Activated naive CD8-positive, alpha-beta T cell (primary cell): ENCODE measurements around the gene PARD6G.

Experiments
- H3K27ac Mint-ChIP-seq: one replicate; pipeline ENCODE4 v1.8.0; 2021; ENCODE audit warnings: mixed read lengths
- H3K27me3 Mint-ChIP-seq: one replicate; pipeline ENCODE4 v1.8.0; 2021; ENCODE audit warnings: mixed read lengths
- H3K36me3 Mint-ChIP-seq: one replicate; pipeline ENCODE4 v1.8.0; 2021; ENCODE audit warnings: mixed read lengths
- H3K4me1 Mint-ChIP-seq: one replicate; pipeline ENCODE4 v1.8.0; 2021; ENCODE audit warnings: low read depth, mixed read lengths
- H3K4me3 Mint-ChIP-seq: one replicate; pipeline ENCODE4 v1.8.0; 2021; ENCODE audit warnings: mild to moderate bottlenecking, mixed read lengths
- H3K9me3 Mint-ChIP-seq: one replicate; pipeline ENCODE4 v1.8.0; 2021; ENCODE audit warnings: low read depth, mixed read lengths

The PARD6G gene

GRCh38 chr18:80179857-80180558, 67.3 kb downstream of the PARD6G start:
- Mint-ChIP-seq H3K36me3 (no peaks in the 10 kb centered on the region), H3K4me3 (no peak overlapping the region), H3K9me3 (no peaks in the 10 kb centered on the region), H3K27me3 (no peaks in the 10 kb centered on the region), H3K27ac (no peak overlapping the region), H3K4me1 (peaks cover 13% of the 10 kb centered on the region)

GRCh38 chr18:80178935-80179818, 68.1 kb downstream of the PARD6G start:
- H3K36me3 Mint-ChIP-seq: no peaks in the 10 kb centered on the region
- H3K4me1 Mint-ChIP-seq: peaks cover 17% of the 10 kb centered on the region
- H3K9me3 Mint-ChIP-seq: no peaks in the 10 kb centered on the region
- H3K4me3 Mint-ChIP-seq: no peak overlapping the region
- no peak overlapping the region for H3K27ac Mint-ChIP-seq
- no peaks in the 10 kb centered on the region for H3K27me3 Mint-ChIP-seq

- Mint-ChIP-seq H3K27me3 (peaks cover 4% of the 10 kb centered on the region), H3K4me1 (peaks cover 18% of the 10 kb centered on the region), H3K4me3 (no peak overlapping the region), H3K27ac (no peak overlapping the region), H3K9me3 (no peaks in the 10 kb centered on the region), H3K36me3 (no peaks in the 10 kb centered on the region)
Observed at GRCh38 chr18:80177128-80177527, 70.2 kb downstream of the PARD6G start.

GRCh38 chr18:80176334-80177073, 70.8 kb downstream of the PARD6G start:
- peaks cover 7% of the 10 kb centered on the region for H3K27me3 Mint-ChIP-seq
- peaks cover 21% of the 10 kb centered on the region for H3K4me1 Mint-ChIP-seq
- no peaks in the 10 kb centered on the region for H3K36me3 Mint-ChIP-seq
- no peak overlapping the region for H3K27ac Mint-ChIP-seq
- H3K9me3 Mint-ChIP-seq: no peaks in the 10 kb centered on the region
- H3K4me3 Mint-ChIP-seq: no peak overlapping the region

- Mint-ChIP-seq H3K36me3 (no peaks in the 10 kb centered on the region), H3K27ac (no peak overlapping the region), H3K9me3 (no peaks in the 10 kb centered on the region), H3K27me3 (peaks cover 13% of the 10 kb centered on the region), H3K4me1 (peaks cover 22% of the 10 kb centered on the region), H3K4me3 (peak overlapping the region; percentile 52)
Observed at GRCh38 chr18:80175451-80176204, 71.7 kb downstream of the PARD6G start.

GRCh38 chr18:80173060-80173459, 74.3 kb downstream of the PARD6G start:
- H3K4me3 Mint-ChIP-seq: no peak overlapping the region
- H3K4me1 Mint-ChIP-seq: peaks cover 21% of the 10 kb centered on the region
- no peaks in the 10 kb centered on the region for H3K36me3 Mint-ChIP-seq
- H3K27ac Mint-ChIP-seq: no peak overlapping the region
- no peaks in the 10 kb centered on the region for H3K9me3 Mint-ChIP-seq
- peaks cover 19% of the 10 kb centered on the region for H3K27me3 Mint-ChIP-seq

GRCh38 chr18:80172056-80172455, 75.3 kb downstream of the PARD6G start:
- Mint-ChIP-seq H3K36me3 (no peaks in the 10 kb centered on the region), H3K4me3 (no peak overlapping the region), H3K27ac (no peak overlapping the region), H3K9me3 (no peaks in the 10 kb centered on the region), H3K4me1 (peaks cover 21% of the 10 kb centered on the region), H3K27me3 (peaks cover 19% of the 10 kb centered on the region)

- Mint-ChIP-seq H3K36me3 (no peaks in the 10 kb centered on the region), H3K27me3 (peaks cover 19% of the 10 kb centered on the region), H3K4me1 (peaks cover 20% of the 10 kb centered on the region), H3K9me3 (no peaks in the 10 kb centered on the region), H3K4me3 (no peak overlapping the region), H3K27ac (no peak overlapping the region)
Observed at GRCh38 chr18:80171054-80171872, 76.1 kb downstream of the PARD6G start.

GRCh38 chr18:80170395-80171053, 76.8 kb downstream of the PARD6G start:
- peaks cover 15% of the 10 kb centered on the region for H3K4me1 Mint-ChIP-seq
- H3K27ac Mint-ChIP-seq: no peak overlapping the region
- H3K36me3 Mint-ChIP-seq: no peaks in the 10 kb centered on the region
- peaks cover 22% of the 10 kb centered on the region for H3K27me3 Mint-ChIP-seq
- no peak overlapping the region for H3K4me3 Mint-ChIP-seq
- H3K9me3 Mint-ChIP-seq: peaks cover 3% of the 10 kb centered on the region

GRCh38 chr18:80169607-80170006, 77.7 kb downstream of the PARD6G start:
- Mint-ChIP-seq H3K4me1 (peaks cover 7% of the 10 kb centered on the region), H3K27me3 (peaks cover 22% of the 10 kb centered on the region)

GRCh38 chr18:80168982-80169381, 78.3 kb downstream of the PARD6G start:
- Mint-ChIP-seq H3K36me3 (no peaks in the 10 kb centered on the region), H3K27ac (no peak overlapping the region), H3K27me3 (peaks cover 22% of the 10 kb centered on the region), H3K9me3 (peaks cover 10% of the 10 kb centered on the region), H3K4me3 (no peak overlapping the region), H3K4me1 (peaks cover 4% of the 10 kb centered on the region)

More at GRCh38 chr18:80169607-80170006, 77.7 kb downstream of the PARD6G start:
- H3K4me3 Mint-ChIP-seq: no peak overlapping the region
- no peak overlapping the region for H3K27ac Mint-ChIP-seq
- peaks cover 5% of the 10 kb centered on the region for H3K9me3 Mint-ChIP-seq
- no peaks in the 10 kb centered on the region for H3K36me3 Mint-ChIP-seq

GRCh38 chr18:80168346-80168745, 79.0 kb downstream of the PARD6G start:
- H3K9me3 Mint-ChIP-seq: peaks cover 10% of the 10 kb centered on the region
- peaks cover 22% of the 10 kb centered on the region for H3K27me3 Mint-ChIP-seq
- peaks cover 4% of the 10 kb centered on the region for H3K4me1 Mint-ChIP-seq
- H3K27ac Mint-ChIP-seq: no peak overlapping the region
- H3K36me3 Mint-ChIP-seq: no peaks in the 10 kb centered on the region
- no peak overlapping the region for H3K4me3 Mint-ChIP-seq

- no peaks in the 10 kb centered on the region for H3K36me3 Mint-ChIP-seq
- peaks cover 4% of the 10 kb centered on the region for H3K4me1 Mint-ChIP-seq
- no peak overlapping the region for H3K4me3 Mint-ChIP-seq
- H3K27ac Mint-ChIP-seq: no peak overlapping the region
- peaks cover 10% of the 10 kb centered on the region for H3K9me3 Mint-ChIP-seq
- H3K27me3 Mint-ChIP-seq: peaks cover 20% of the 10 kb centered on the region
Observed at GRCh38 chr18:80167931-80168330, 79.4 kb downstream of the PARD6G start.
